Activated naive CD4-positive, alpha-beta T cell treated with anti-CD3 and anti-CD28 coated beads, Interleukin-2, amount 50 U/mL, for 72 hours (primary cell): ENCODE results near the gene DRAP1. TPM values are rescaled to one million over a fixed set of nuclear protein-coding genes. Genes with fewer than 3 reads are reported as not detected.

ENCODE experiments used
- ATAC-seq, 2 donors: fragments of 150-1000 bp; cut with Tn5 transposase; 2 replicates each; pipeline ENCODE4 v1.10.0; 2021; ENCODE audit warnings: mild to moderate bottlenecking in 2 of 2, moderate library complexity in 2 of 2
- DNase-seq, 2 donors: peaks; one replicate each; pipeline ENCODE4 v3.0.0; 2021 to 2022; ENCODE audit warnings: low spot score in 2 of 2
- H3K27ac Mint-ChIP-seq, 2 donors: one replicate each; pipeline ENCODE4 v1.8.0; 2022; ENCODE audit warnings: mild to moderate bottlenecking in 2 of 2, mixed read lengths in 2 of 2
- H3K36me3 Mint-ChIP-seq, 2 donors: one replicate each; pipeline ENCODE4 v1.8.0; 2022; ENCODE audit warnings: mixed read lengths in 2 of 2
- H3K9me3 Mint-ChIP-seq, 2 donors: one replicate each; pipeline ENCODE4 v1.8.0; 2022; ENCODE audit warnings: mixed read lengths in 2 of 2
- total RNA-seq, 2 donors: library from RNA; stranded (reverse); gene quantifications; one replicate each; pipeline ENCODE4 v1.2.3, GENCODE V29; 2022

Gene DRAP1
- total RNA-seq, 2 donors from 2014 or later: 110 to 167 TPM

DNA sequence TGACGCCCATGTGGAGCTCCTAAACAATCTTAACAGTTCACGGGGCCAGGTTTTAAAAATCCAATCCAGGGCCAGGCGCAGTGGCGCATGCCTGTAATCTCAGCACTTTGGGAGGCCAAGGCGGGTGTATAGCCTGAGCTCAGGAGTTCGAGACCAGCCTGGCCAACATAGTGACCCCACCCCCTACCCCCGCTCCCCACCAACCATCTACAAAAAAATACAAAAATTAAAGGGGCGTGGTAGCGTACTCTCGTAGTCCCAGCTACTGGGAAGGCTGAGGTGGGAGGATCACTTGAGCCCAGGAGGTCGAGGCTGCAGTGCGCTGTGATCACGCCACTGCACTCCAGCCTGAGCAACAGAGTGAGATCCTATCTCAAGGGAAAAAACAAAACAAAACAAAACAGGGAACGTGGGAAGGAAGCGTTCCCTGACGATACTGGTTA is 41.6 kb downstream of the DRAP1 start:
- ATAC-seq (peak in 1 of 2 donors; percentile 1), DNase-seq (no peak)
- peak overlapping the region; percentile 94 to 99 for H3K27ac Mint-ChIP-seq
- H3K36me3 Mint-ChIP-seq: peaks cover 28 to 31% of the 10 kb centered on the region in 2 donors
- no peaks in the 10 kb centered on the region for H3K9me3 Mint-ChIP-seq

DNA sequence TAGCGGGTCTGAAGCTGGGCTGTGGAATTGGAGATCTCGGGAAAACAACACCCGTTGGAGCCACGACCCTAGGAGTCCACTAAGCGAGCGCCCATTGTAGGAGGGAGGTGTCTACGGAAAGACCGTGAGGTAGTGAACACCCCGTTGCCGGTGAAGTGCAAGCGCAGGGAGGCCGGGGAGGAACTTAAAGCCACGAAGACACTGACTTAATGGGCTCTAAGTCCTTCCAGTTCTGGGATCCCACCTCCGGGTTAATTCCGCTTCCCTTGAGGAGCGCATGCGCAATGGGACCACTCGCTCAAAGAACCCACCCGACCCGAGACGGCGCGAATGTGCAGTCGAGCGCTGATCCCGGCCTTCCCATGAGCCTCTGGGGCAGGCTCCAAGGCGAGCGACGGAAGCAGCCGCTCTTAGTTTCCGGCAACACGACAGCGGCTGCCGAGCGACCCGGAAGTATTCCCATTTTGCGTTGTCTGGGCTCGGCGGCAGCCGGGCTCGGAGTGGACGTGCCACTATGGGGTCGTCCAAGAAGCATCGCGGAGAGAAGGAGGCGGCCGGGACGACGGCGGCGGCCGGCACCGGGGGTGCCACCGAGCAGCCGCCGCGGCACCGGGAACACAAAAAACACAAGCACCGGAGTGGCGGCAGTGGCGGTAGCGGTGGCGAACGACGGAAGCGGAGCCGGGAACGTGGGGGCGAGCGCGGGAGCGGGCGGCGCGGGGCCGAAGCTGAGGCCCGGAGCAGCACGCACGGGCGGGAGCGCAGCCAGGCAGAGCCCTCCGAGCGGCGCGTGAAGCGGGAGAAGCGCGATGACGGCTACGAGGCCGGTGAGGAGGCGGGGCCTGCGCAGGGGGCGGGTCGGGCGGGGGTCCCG is 42.3 kb downstream of the DRAP1 start, which contains the start of gene SART1:
Gene SART1 (plus strand): TSS at position 468 of the 874 bp plus-strand sequence. CDS start 47 bp downstream, at position 515.
- DNase-seq (peak; percentile 91 to 97), ATAC-seq (peak; percentile 84 to 93)
- peak within 1 kb of the TSS; percentile 94 to 99 for H3K27ac Mint-ChIP-seq
- peaks cover 30 to 34% of the 10 kb centered on the region in 2 donors for H3K36me3 Mint-ChIP-seq
- no peaks in the 10 kb centered on the region for H3K9me3 Mint-ChIP-seq

DNA sequence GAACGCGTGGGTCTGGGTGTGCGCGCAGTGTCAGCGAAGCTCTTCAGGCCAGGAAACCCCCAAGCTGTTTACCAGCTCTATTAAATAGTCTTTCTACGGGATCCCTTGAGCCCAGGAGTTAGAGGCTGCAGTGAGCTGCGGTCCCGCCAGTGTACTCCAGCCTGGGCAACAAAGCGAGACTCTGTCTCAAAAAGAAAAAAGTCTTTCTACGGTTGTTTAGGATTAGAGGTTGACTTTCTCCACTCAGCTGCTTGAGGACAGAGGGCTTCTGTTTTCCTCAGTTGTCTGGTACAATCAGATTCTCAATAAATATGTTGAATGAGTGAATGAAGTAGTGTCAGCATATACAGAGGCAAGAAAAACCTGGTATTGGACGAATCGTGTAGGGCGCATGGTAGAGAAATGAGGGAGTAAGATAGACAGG is 42.9 kb downstream of the DRAP1 start:
- ATAC-seq (no peak), DNase-seq (no peak)
- H3K27ac Mint-ChIP-seq: peak overlapping the region; percentile 94
- H3K36me3 Mint-ChIP-seq: peaks cover 30 to 34% of the 10 kb centered on the region in 2 donors
- no peaks in the 10 kb centered on the region for H3K9me3 Mint-ChIP-seq

DNA sequence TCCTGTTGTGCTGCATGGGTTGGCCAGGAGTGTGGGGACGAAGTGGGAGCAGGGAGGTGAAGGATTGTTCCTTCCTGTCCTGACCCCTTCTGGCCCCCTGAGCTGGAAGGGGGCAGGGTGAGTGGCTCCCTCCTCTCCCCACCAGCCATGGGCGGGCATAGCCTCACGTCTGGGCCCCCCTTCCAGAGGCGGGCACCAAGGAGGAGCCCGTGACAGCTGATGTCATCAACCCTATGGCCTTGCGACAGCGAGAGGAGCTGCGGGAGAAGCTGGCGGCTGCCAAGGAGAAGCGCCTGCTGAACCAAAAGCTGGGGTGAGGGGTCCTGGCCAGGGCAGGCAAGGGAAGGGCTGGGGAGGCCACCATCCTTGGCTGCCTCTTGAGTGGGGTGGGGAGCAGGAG is 45.7 kb downstream of the DRAP1 start:
- no peaks in the 10 kb centered on the region for H3K9me3 Mint-ChIP-seq
- ATAC-seq (no peak), DNase-seq (no peak)
- peaks cover 30 to 43% of the 10 kb centered on the region in 2 donors for H3K36me3 Mint-ChIP-seq
- H3K27ac Mint-ChIP-seq: peak overlapping the region in 1 of 2 donors; percentile 47

DNA sequence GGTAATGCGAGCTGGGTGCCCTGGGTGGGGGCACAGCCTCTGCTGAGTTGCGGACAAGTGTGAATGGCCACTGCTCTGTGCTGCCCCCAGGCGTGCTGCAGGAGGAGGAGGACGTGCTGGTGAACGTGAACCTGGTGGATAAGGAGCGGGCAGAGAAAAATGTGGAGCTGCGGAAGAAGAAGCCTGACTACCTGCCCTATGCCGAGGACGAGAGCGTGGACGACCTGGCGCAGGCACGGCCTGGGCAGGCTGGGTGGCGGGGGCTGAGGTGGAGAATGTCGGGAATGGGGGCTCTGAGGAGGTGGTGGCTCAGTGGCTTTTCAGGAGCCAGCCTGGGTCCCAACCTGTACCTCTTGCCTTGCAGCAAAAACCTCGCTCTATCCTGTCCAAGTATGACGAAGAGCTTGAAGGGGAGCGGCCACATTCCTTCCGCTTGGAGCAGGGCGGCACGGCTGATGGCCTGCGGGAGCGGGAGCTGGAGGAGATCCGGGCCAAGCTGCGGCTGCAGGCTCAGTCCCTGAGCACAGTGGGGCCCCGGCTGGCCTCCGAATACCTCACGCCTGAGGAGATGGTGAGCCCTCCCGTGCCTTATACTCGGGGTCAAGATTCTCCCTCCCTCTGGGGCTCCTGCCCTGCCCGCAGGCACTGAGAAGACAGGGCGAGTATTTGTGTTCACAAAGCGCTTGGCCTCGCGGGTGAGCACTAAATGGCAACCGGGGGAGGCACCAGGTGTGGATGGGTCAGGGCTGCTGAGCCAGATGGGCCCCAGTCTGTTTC is 46.9 kb downstream of the DRAP1 start:
- peaks cover 28 to 41% of the 10 kb centered on the region in 2 donors for H3K36me3 Mint-ChIP-seq
- DNase-seq (no peak), ATAC-seq (no peak)
- no peaks in the 10 kb centered on the region for H3K9me3 Mint-ChIP-seq
- peak overlapping the region in 1 of 2 donors; percentile 57 for H3K27ac Mint-ChIP-seq

DNA sequence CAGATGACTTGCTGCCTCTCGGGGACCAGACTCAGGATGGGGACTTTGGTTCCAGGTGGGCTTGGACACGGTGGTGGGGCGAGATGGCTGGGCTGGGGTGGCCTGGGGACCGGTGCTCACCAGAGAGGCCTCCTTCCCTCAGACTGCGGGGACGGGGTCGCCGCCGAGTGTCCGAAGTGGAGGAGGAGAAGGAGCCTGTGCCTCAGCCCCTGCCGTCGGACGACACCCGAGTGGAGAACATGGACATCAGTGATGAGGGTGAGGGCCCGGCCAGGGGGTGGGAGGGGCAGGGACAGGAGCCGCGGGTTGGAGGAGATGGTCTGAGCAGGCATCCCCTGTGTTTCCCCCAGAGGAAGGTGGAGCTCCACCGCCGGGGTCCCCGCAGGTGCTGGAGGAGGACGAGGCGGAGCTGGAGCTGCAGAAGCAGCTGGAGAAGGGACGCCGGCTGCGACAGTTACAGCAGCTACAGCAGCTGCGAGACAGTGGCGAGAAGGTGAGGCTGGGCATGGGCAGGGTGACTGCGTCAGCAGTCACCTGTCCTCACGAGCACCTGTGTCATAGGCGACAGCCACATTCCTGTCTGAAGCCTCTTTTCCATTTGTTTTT is 48.2 kb downstream of the DRAP1 start:
- peaks cover 17 to 31% of the 10 kb centered on the region in 2 donors for H3K36me3 Mint-ChIP-seq
- DNase-seq (no peak), ATAC-seq (no peak)
- peak overlapping the region in 1 of 2 donors; percentile 29 for H3K27ac Mint-ChIP-seq
- H3K9me3 Mint-ChIP-seq: no peaks in the 10 kb centered on the region

DNA sequence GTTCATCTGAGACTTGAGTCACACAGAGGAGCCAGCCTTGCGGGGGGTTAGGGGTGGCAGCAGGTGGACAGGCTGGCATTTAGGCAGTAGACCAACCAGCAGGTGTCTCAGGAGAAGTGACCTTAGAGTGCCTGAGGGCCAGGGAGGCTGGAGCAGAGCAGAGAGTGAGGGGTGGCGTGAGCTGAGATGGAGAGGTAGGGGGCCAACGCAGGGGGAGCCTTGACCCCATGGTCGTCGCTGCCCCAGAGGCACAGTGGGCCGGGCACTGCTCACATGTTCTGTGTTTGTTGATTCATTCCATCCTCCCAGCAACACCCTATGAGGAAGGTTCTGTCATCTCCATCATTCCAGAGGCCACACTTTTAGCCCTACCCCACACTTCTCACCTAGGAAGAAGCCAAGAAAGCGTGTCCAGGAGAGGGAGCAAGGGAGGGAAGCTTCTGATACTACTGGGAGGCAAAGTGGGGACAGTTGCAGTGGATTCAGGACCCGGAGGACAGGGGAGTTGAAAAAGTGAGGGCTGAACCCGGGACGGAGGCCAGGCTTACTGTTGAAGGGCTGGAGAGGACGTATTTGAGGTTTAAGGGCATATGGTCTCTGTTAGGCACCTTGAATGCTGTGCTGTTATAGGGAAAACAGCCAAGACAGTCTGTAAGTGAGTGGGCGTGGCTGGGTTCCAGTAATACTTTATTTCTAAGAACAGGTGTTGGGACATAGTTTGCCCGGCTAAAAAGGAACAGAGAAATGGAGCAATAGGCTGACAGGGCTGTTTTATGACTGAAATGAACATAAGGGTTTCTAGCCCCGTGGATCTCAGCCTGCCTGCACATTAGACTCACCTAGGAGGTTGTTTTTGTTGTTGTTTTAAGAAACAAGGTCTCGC is 49.6 kb downstream of the DRAP1 start:
- DNase-seq (no peak), ATAC-seq (no peak)
- Mint-ChIP-seq H3K9me3 (no peaks in the 10 kb centered on the region), H3K36me3 (peaks cover 10 to 17% of the 10 kb centered on the region in 2 donors), H3K27ac (peak overlapping the region; percentile 51 to 60)

Other genes starting within 250 kb of the DRAP1 start
- 100 to 1,000 TPM in 1 of 2 donors, 10 to 100 TPM in 1; 61.4 to 106 TPM for gene KAT5, start 207.2 kb upstream of the DRAP1 start, total RNA-seq
- gene RNASEH2C, start 198.6 kb upstream of the DRAP1 start, total RNA-seq: 10 to 100 TPM; 40.9 to 93.0 TPM
- 10 to 100 TPM; 10.6 to 25.9 TPM for gene AP5B1, start 138.4 kb upstream of the DRAP1 start, total RNA-seq
- gene OVOL1, start 132.4 kb upstream of the DRAP1 start, total RNA-seq: 1 to 10 TPM in 1 of 2 donors, not detected in 1; 1.6 TPM
- 1 to 10 TPM; 3.8 to 5.0 TPM for gene SNX32, start 85.5 kb upstream of the DRAP1 start, total RNA-seq
- gene CFL1, start 61.2 kb upstream of the DRAP1 start, total RNA-seq: 1,000 to 10,000 TPM in 1 of 2 donors, 100 to 1,000 TPM in 1; 855 to 1,265 TPM
- 10 to 100 TPM; 63.9 to 64.0 TPM for gene MUS81, start 59.0 kb upstream of the DRAP1 start, total RNA-seq
- 10 to 100 TPM; 15.2 to 41.8 TPM for gene EFEMP2, start 46.6 kb upstream of the DRAP1 start, total RNA-seq
- 10 to 100 TPM in 1 of 2 donors, 1 to 10 TPM in 1; 2.2 to 16.8 TPM for gene CTSW, start 39.6 kb upstream of the DRAP1 start, total RNA-seq
- gene FIBP, start 31.0 kb upstream of the DRAP1 start, total RNA-seq: 100 to 1,000 TPM in 1 of 2 donors, 10 to 100 TPM in 1; 69.4 to 101 TPM
- gene CCDC85B, start 28.8 kb upstream of the DRAP1 start, total RNA-seq: 10 to 100 TPM; 29.4 to 37.2 TPM
- gene FOSL1, start 19.0 kb upstream of the DRAP1 start, total RNA-seq: 1 to 10 TPM; 7.4 to 9.5 TPM
- 10 to 100 TPM; 17.6 to 28.6 TPM for gene C11orf68, start 364 bp upstream of the DRAP1 start, total RNA-seq
- gene TSGA10IP, start 26.1 kb downstream of the DRAP1 start, total RNA-seq: not detected
- gene SART1, start 42.3 kb downstream of the DRAP1 start, total RNA-seq: 10 to 100 TPM; 53.1 to 60.2 TPM
- gene EIF1AD, start 82.7 kb downstream of the DRAP1 start, total RNA-seq: 10 to 100 TPM; 47.5 to 86.8 TPM
- 100 to 1,000 TPM; 242 to 310 TPM for gene BANF1, start 83.1 kb downstream of the DRAP1 start, total RNA-seq
- under 1 TPM in 1 of 2 donors, not detected in 1; 0.43 TPM for gene CST6, start 92.6 kb downstream of the DRAP1 start, total RNA-seq
- gene CATSPER1, start 107.1 kb downstream of the DRAP1 start, total RNA-seq: under 1 TPM in 1 of 2 donors, not detected in 1; 0.80 TPM
- 1 to 10 TPM in 1 of 2 donors, under 1 TPM in 1; 0.14 to 1.1 TPM for gene GAL3ST3, start 129.7 kb downstream of the DRAP1 start, total RNA-seq
- 100 to 1,000 TPM; 236 to 246 TPM for gene SF3B2, start 132.9 kb downstream of the DRAP1 start, total RNA-seq
- 100 to 1,000 TPM; 124 TPM for gene PACS1, start 150.8 kb downstream of the DRAP1 start, total RNA-seq